Bronchial epithelial cell (primary cell): ENCODE data around the gene ITIH1. TPM values are rescaled to one million over a fixed set of nuclear protein-coding genes. Genes with fewer than 3 reads are reported as not detected.

Experiments
- DNase-seq: peaks from one replicate; pipeline ENCODE4 v3.0.0-alpha.2; 2010; ENCODE audit warnings: low read depth
- FAIRE-seq: peaks from 2 replicates; lab custom pipeline; 2011; peaks lifted over from hg19 to GRCh38; lab: Jason Lieb, UNC
- H3K27me3 ChIP-seq: 2 replicates; pipeline ENCODE4 v1.5.1; 2011; ENCODE audit warnings: low read length; ENCODE audit not compliant: control insufficient read depth, insufficient read depth
- H3K36me3 ChIP-seq: 2 replicates; pipeline ENCODE4 v1.5.1; 2011; ENCODE audit warnings: low read length; ENCODE audit not compliant: control insufficient read depth, insufficient read depth
- H3K4me3 ChIP-seq: 2 replicates; pipeline ENCODE4 v1.5.1; 2011; ENCODE audit warnings: mild to moderate bottlenecking, low read depth, low read length, control low read depth
- total RNA-seq: library from RNA; depleted of rRNA; stranded (reverse); fragments of >200 nt; gene quantifications from 2 replicates; pipeline ENCODE4 v1.2.1, GENCODE V29; 2014
- TF ChIP-seq, protein P1 (sequence below): IDR thresholded peaks from 2 replicates; pipeline ENCODE4 v1.5.1; 2011; ENCODE audit warnings: mild to moderate bottlenecking, moderate library complexity, low read length, control low read depth, inconsistent platforms; ENCODE audit not compliant: insufficient read depth, severe bottlenecking

The ITIH1 gene
- total RNA-seq, 1 donor from 2014 or later: not detected

- TF ChIP-seq, protein P1, sequence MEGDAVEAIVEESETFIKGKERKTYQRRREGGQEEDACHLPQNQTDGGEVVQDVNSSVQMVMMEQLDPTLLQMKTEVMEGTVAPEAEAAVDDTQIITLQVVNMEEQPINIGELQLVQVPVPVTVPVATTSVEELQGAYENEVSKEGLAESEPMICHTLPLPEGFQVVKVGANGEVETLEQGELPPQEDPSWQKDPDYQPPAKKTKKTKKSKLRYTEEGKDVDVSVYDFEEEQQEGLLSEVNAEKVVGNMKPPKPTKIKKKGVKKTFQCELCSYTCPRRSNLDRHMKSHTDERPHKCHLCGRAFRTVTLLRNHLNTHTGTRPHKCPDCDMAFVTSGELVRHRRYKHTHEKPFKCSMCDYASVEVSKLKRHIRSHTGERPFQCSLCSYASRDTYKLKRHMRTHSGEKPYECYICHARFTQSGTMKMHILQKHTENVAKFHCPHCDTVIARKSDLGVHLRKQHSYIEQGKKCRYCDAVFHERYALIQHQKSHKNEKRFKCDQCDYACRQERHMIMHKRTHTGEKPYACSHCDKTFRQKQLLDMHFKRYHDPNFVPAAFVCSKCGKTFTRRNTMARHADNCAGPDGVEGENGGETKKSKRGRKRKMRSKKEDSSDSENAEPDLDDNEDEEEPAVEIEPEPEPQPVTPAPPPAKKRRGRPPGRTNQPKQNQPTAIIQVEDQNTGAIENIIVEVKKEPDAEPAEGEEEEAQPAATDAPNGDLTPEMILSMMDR: no peak
- FAIRE-seq: peak; percentile 73
- Histone ChIP-seq H3K4me3 (no peak overlapping the region), H3K36me3 (no peaks in the 10 kb centered on the region), H3K27me3 (peaks cover 7% of the 10 kb centered on the region)
- DNase-seq: no peak
These were observed 4.3 kb downstream of the ITIH1 start for GRCh38 chr3:52781741-52782140.

GRCh38 chr3:52782412-52783210 is 5.2 kb downstream of the ITIH1 start:
- FAIRE-seq (no peak), DNase-seq (no peak)

DNA sequence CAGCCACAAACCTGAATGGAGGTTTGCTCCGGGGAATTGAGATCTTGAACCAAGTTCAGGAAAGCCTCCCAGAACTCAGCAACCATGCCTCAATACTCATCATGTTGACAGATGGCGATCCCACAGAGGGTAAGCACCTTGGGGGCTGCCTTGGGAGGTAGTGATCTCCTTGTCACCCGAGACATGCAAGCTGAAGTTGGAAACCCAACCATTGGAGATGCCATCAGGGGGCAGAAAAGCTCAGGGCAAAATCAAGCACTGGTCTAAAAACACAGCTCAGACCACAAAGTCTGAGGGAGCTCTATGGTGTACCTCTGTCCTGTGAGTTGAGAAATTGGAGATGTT is 5.8 kb downstream of the ITIH1 start:
- DNase-seq (no peak), FAIRE-seq (no peak)
- Histone ChIP-seq H3K4me3 (no peak overlapping the region), H3K27me3 (peaks cover 10% of the 10 kb centered on the region), H3K36me3 (no peaks in the 10 kb centered on the region)
- TF ChIP-seq, protein P1: no peak

More at GRCh38 chr3:52782412-52783210, 5.2 kb downstream of the ITIH1 start:
- peaks cover 8% of the 10 kb centered on the region for H3K27me3 ChIP-seq
- TF ChIP-seq, protein P1: no peak
- H3K4me3 ChIP-seq: no peak overlapping the region
- no peaks in the 10 kb centered on the region for H3K36me3 ChIP-seq

DNA sequence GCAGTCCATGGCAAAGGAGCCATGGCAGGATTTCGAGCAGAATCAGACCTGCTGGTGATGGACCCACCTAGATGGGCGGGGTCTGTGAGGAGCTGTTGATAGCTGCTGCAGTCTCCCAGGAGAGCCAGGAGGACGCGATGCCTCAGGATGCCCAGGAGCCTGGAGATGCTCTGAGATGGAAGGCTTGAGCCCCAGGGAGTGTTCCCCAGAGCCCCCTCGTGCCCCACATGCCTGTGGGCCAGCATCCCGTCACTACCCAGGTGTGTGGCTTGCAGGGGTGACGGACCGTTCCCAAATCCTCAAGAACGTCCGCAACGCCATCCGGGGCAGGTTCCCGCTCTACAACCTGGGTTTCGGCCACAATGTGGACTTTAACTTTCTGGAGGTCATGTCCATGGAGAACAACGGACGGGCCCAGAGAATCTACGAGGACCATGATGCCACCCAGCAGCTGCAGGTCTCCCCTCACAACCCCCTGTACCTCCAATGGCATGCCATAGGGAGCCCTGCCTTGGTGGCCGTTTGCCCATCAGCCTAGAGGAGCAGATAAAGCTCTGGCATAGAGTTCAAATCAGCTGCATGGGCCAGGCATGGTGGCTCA is 6.7 kb downstream of the ITIH1 start:
- Histone ChIP-seq H3K27me3 (peaks cover 10% of the 10 kb centered on the region), H3K36me3 (no peaks in the 10 kb centered on the region), H3K4me3 (no peak overlapping the region)
- TF ChIP-seq, protein P1: no peak
- DNase-seq: no peak
- no peak for FAIRE-seq

DNA sequence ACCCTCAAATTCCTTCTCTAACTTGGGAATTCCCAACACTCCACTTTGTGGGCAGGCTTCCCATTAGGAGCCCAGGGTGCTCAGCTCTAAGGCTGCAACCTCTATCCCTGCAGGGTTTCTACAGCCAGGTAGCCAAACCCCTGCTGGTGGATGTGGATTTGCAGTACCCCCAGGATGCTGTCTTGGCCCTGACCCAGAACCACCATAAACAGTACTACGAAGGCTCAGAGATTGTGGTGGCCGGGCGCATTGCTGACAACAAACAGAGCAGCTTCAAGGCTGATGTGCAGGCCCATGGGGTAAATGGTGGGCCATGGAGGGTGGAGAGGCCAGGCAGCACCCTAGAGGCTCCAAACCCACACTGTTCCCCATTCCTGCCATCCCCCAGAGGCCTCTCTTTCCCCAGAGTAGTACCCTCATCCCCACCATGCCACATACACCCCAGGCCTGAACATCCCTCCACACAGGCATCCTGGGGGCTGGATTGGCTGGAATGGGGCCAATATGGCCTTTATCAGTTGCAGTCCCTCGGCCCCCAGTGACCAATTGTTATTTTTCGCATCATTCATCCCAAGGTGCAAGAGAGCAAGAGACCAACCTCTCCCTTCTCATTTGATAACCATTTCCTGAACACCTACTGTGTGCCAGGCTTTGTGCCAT is 7.7 kb downstream of the ITIH1 start:
- no peaks in the 10 kb centered on the region for H3K36me3 ChIP-seq
- no peak for FAIRE-seq

More for the DNA sequence above, 7.7 kb downstream of the ITIH1 start:
- DNase-seq: no peak
- Histone ChIP-seq H3K4me3 (no peak overlapping the region), H3K27me3 (peaks cover 10% of the 10 kb centered on the region)
- TF ChIP-seq, protein P1: no peak
